Jurkat, Clone E6-1 (cell line): ENCODE data around the gene UQCRH.
"Not testable (repeated sequence)": the region's sequence is repeated elsewhere in the genome, so short reads cannot be mapped to it uniquely, and the experiment has no call there.

ENCODE experiments used
- DNase-seq: peaks from one replicate; pipeline ENCODE4 v3.0.0-alpha.2; 2011; ENCODE audit warnings: low read depth, low spot score
- H3K4me3 ChIP-seq: 2 replicates; pipeline ENCODE4 v1.5.1; 2011; ENCODE audit warnings: mild to moderate bottlenecking, low read length, control low read depth, moderate library complexity

The UQCRH gene

GRCh38 chr1:46329807-46330206 is 26.3 kb downstream of the UQCRH start:
- H3K4me3 ChIP-seq, DNase-seq: not testable (repeated sequence)

GRCh38 chr1:46330381-46330780 is 26.9 kb downstream of the UQCRH start:
- DNase-seq, H3K4me3 ChIP-seq: not testable (repeated sequence)

GRCh38 chr1:46331786-46332540 is 28.5 kb downstream of the UQCRH start:
- not testable (repeated sequence) for H3K4me3 ChIP-seq, DNase-seq

GRCh38 chr1:46333300-46334029 is 30.0 kb downstream of the UQCRH start:
- no peak for DNase-seq
- no peak overlapping the region for H3K4me3 ChIP-seq

GRCh38 chr1:46334030-46334384 is 30.5 kb downstream of the UQCRH start:
- no peak for DNase-seq
- no peak overlapping the region for H3K4me3 ChIP-seq

- no peak for DNase-seq
Measured at GRCh38 chr1:46335081-46335480, 31.6 kb downstream of the UQCRH start.

GRCh38 chr1:46337409-46337808 is 33.9 kb downstream of the UQCRH start:
- not testable (repeated sequence) for H3K4me3 ChIP-seq, DNase-seq

More at GRCh38 chr1:46335081-46335480, 31.6 kb downstream of the UQCRH start:
- H3K4me3 ChIP-seq = no peak overlapping the region

- peak within 1 kb of the TSS; percentile 98 for H3K4me3 ChIP-seq
- DNase-seq = peak; percentile 82
Measured at GRCh38 chr1:46340404-46341221, 37.1 kb downstream of the UQCRH start, which contains the start of gene NSUN4. Gene NSUN4 (plus strand): TSS chr1:46340807. CDS start chr1:46340827, 20 bp downstream.

GRCh38 chr1:46341222-46342083 is 38.0 kb downstream of the UQCRH start:
- H3K4me3 ChIP-seq = peak overlapping the region; percentile 98
- no peak for DNase-seq

GRCh38 chr1:46342084-46342656 is 38.7 kb downstream of the UQCRH start:
- no peak overlapping the region for H3K4me3 ChIP-seq
- peak; percentile 20 for DNase-seq

GRCh38 chr1:46342677-46343350 is 39.3 kb downstream of the UQCRH start:
- H3K4me3 ChIP-seq = no peak overlapping the region
- no peak for DNase-seq

GRCh38 chr1:46343351-46343695 is 39.8 kb downstream of the UQCRH start:
- no peak for DNase-seq
- H3K4me3 ChIP-seq = no peak overlapping the region

- no peak overlapping the region for H3K4me3 ChIP-seq
- no peak for DNase-seq
Measured at GRCh38 chr1:46343705-46344104, 40.2 kb downstream of the UQCRH start.

GRCh38 chr1:46344481-46344880 is 41.0 kb downstream of the UQCRH start:
- no peak overlapping the region for H3K4me3 ChIP-seq
- DNase-seq = no peak

GRCh38 chr1:46345281-46345680 is 41.8 kb downstream of the UQCRH start:
- no peak overlapping the region for H3K4me3 ChIP-seq
- DNase-seq = no peak

GRCh38 chr1:46352363-46352762 is 48.9 kb downstream of the UQCRH start:
- no peak for DNase-seq
- no peak overlapping the region for H3K4me3 ChIP-seq

- not testable (repeated sequence) for H3K4me3 ChIP-seq, DNase-seq
Measured at GRCh38 chr1:46355920-46356319, 52.4 kb downstream of the UQCRH start.

- DNase-seq = no peak
- no peak overlapping the region for H3K4me3 ChIP-seq
Measured at GRCh38 chr1:46362158-46362557, 58.7 kb downstream of the UQCRH start.
